T follicular helper cell (primary cell): Measurements from ENCODE around the gene ID4.

Experiments used
- DNase-seq: peaks from one replicate; pipeline ENCODE4 v3.0.0-alpha.2; 2020; ENCODE audit warnings: low read depth
- total RNA-seq, 2 experiments: gene quantifications; one replicate each; lab custom pipeline; 2026; lab: John Stamatoyannopoulos, UW

ID4 gene, protein sequence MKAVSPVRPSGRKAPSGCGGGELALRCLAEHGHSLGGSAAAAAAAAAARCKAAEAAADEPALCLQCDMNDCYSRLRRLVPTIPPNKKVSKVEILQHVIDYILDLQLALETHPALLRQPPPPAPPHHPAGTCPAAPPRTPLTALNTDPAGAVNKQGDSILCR
- 0.17 to 0.42 reads per million in 2 experiments for total RNA-seq

DNA sequence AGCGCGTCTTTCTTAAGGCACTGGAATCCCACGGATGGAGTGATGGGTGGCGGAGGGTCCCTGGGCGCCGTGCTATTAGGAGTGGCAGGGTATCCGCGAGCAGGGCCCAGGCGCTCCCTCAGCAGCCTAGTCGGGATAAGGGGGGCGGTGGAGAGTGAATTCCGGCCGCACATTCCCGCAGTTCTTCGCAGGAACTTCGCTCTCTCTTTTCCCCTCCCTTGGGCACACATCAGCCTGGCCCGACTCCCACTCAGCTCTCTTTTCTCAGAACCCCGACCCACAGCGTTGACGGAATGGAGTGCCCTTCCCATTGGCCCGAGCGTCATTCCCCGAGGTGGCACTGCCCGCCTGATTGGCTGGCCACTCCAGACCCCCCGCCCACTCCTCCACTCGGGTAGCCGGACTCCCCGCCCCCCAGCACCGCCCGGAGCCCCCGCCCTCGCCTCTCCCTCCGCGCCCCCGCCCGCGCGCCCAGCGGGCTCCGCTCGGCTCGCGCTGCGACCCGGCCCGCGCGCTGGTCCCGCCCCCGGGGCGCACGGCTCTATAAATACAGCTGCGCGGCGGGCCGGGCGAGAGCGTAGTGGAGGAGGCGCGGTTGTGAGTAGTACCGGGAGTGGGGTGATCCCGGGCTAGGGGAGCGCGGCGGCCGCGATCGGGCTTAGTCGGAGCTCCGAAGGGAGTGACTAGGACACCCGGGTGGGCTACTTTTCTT, at the start of gene ID4:
Gene ID4 (plus strand): TSS at position 572 of the 712 bp plus-strand sequence. CDS start 385 bp downstream, outside the sequence.
- no peak for DNase-seq

DNA sequence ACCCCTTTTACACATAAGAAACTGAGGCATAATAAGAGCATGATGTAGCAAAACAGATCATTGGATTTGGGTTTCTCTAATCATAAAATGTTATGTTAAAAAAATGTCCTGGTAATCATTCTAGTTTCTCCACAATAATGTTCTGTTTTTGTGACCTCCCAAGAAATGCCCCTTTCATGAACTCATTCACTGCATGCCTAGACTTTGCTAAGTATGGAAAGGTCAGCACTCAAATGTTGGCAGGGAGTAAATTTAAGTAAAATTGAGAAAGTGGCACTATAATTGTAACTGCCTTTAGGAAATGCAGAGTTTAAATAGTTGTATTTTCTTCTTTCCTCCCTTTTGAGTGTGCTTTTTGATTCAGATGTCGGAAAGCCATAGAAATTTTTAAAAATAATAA, 48.5 kb upstream of the ID4 start:
- DNase-seq, result no peak

DNA sequence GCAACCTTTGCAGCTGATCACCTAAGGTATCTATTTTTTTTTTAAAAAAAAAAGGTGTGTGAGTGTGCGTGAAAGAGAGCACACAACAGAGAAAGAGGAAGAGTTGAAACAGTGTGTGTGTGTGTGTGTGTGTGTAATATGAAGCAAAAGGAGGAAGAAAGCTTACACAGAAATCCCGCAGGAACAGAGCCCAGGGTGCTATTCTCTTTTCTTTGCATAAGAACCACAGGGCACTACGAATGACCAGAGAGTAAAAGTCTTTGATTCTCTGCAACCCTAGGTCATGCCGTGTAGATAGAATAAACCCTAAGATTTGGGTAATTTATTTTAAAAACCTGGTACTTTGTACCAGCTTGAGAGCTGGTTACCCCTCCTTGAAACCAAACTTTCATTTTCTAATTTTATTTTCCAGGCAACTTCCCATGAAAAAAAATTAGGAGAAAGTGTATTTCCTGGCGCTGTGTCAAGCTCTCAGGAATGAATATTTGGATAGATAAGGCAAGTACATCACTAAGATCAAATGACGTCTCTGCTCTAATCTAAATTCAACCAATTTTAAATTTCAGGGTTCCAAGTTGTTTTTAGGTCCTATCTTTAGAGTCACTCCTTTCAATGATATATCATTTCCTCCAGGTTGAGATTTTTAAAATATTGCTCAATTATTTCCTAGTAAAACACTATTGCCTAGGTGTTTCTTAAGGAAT, 47.9 kb upstream of the ID4 start:
- DNase-seq, result no peak

DNA sequence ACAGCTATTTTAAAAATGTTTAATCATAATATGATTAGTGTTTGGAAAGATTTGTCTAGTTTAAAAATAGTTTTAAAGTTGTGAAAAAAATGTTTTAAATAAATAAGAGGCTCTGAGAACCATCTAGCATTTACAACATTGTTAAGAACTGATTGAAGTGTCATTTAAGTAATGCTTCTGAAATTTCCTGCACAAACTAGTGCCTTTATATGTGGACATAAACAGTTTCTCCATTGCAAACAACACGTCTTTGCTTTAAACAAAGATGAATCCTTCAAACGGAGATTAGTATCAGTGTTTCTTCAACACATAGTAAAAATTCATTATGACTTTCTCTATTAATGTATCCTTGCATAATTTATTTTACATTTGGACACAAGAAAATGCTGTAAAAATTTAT, 45.9 kb upstream of the ID4 start:
- DNase-seq, result no peak

DNA sequence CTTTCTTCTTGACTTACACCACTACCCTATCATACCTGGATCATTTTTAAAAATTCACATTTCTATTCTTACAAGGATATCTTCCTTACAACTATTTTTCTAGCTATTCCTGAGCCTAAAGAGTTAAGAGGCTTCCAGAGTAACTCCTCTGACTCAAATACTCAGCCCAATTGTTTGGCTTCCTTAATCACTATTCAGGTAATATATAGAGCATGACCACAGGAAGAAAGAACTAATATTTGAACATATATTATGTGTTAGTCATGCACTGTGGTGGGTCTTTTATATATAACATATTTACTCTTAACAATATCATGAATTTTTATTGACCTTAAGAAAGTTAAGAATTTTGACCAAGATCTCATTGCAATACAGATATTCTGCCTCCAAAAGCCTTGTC, 42.0 kb upstream of the ID4 start:
- no peak for DNase-seq

DNA sequence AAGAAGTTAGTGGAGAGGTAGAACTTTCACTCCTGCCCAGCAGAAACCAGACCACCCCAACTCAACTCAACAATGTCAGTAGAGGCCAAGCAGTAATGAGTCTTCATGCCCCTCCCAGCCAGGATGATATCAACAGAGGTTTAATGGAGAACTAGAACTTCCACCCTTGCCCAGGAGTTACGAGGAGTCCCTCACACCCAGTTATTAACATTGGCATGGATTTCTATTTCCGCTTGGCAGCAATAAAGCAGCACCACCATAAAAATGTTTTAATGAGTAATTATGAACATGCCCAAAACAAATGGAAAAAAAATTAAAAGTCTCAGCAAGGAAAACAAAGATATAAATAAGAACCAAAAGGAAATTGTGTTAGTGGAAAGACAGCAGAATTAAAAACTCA, 40.7 kb upstream of the ID4 start:
- DNase-seq, result no peak

DNA sequence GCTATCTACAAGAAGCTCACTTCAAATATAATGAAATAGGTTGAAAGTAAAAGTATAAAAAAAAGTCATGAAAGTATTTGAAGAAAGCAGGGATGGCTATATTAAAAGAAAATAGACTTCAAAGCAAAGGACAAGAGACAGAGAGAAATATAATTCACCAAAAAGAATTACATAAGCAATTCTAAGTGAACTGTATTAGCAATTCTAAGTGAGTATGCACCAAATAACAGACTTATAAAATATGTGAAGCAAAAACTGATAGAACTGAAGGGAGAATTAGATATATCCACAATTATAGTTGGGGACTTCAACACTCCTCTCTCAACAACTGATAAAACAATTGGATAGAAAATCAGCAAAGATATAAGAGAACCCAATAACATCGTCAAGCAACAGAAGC, 38.8 kb upstream of the ID4 start:
- no peak for DNase-seq

DNA sequence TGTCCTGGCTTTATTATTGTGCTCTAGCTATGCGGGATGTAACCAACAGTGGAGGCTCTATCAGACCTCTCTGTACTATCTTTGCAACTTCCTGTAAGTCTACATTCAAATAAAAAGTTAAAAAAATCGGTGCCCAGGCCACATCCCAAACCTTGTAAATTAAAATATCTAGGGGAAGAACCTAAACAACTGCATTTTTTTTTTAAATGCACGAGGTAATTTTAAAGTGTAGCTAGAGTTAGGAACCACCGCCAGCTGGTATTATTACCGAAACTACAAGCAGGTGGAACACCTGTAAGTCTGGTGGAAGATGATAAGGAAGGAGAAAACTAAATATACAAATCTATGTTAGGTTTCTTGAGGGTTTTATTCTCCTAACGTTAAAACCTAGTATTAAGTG, 34.5 kb upstream of the ID4 start:
- DNase-seq, result no peak

DNA sequence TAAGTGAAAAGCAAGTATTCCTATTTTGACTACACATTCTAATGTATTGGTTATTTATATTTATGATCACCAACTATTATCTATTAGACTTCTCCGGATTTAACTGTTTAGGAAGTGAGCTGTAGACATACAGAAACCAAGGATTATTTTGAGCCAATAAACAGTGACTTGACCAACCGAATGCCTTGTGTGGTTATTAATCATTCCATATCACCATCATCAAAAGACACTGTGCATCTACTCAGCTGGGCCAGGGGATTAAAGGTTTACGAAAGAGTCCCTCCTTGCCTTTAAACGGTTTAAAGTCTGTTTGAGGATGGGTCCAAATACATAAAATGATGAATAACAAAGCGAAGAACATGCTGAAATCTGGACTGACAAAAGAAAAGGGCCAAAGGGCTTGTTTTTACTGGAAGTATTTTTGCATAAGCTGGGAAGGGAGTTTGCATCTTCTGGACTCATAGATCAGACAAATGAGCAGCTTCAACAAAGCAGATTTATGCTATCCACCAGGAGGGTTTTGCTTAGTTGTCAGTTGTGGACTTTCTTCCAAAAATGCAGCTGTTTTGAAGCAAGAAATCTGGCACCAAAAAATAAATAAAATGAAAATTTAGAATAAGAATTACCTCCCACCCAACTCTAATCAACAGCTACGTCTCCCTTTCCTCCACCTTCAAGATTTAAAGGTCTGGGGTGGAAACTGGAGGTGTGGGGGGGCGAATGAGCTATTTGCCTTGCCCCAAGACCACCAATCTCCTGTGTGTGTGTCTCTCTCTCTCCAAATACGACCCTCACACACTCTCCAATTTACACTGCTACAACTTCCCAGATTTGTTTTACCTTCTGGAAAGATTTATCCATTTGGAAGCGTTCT, 33.6 kb upstream of the ID4 start:
- no peak for DNase-seq

DNA sequence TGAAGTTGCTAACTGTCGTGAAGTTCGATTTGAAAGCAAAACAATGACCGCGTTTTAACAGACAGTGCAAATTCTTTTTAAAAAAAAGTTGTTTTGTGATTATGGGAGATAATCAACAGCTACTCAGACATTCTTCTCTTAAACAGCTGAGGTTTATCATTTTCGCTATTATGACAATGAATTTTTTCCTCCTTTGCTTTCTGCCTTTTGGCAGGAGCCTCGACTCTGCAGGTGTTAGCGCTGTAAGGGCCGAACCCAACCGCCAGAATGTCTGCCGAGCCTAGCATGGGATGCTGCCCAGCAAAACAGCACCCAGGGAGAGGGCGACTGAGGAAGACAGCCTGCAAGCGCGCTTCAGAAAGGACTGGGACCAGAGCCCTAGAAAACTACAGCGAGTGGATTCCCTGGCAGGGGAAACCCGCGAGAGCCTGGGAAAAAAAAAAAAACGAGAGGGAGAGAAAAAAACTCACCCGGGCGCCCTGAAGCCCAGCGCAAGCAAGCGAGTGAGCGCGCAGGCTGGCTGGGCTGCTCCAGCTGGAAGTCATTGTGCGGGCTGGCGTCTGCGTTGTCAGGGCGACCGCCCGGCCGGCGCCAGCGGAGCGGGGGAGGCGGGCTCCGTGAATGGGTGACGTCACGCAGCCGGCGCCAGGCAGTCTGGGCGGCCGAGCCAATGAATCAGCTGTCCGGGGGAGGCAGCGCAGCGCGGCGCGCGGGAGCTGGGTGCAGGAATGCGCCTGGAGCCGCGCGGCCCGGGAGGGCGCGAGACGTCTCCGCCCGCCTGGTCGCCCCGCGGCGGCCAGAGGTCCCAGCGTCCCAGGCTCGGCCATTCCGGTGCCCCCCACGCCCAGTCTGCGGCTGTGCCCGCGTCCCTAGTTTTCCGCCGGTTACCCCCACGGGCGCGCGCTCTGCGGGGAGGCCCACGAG, 32.7 kb upstream of the ID4 start:
- no peak for DNase-seq

DNA sequence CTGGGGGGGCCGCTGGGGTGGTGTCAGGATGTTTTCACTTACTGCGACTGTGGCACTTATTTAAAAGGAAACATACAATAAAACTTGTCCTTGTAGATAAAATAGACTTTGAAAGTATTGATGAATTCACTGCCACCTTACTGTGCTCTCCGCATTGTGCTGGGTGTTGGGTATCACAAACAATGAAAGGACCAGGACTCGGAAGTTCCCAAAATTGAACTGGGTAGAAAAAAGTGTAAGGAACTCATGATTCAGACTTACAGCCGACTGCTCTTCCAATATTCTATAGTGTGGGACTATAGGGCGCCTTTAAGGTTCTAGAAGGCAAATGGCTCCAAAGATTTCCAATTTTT, 32.1 kb upstream of the ID4 start:
- no peak for DNase-seq

DNA sequence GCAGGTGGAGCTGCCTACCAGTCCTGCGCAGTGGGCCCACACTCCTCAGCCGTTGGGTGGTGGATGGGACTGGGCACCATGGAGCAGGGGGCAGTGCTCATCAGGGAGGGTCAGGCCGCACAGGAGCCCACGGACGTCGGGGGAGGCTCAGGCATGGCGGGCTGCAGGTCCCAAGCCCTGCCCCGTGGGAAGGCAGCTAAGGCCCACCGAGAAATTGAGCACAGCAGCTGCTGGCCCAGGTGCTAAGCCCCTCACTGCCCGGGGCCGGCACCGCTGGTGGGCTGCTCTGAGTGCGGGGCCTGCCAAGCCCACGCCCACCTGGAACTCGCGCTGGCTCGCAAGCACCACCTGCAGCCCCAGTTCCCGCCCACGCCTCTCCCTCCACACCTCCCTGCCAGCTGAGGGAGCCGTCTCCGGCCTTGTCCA, 30.2 kb upstream of the ID4 start:
- no peak for DNase-seq

DNA sequence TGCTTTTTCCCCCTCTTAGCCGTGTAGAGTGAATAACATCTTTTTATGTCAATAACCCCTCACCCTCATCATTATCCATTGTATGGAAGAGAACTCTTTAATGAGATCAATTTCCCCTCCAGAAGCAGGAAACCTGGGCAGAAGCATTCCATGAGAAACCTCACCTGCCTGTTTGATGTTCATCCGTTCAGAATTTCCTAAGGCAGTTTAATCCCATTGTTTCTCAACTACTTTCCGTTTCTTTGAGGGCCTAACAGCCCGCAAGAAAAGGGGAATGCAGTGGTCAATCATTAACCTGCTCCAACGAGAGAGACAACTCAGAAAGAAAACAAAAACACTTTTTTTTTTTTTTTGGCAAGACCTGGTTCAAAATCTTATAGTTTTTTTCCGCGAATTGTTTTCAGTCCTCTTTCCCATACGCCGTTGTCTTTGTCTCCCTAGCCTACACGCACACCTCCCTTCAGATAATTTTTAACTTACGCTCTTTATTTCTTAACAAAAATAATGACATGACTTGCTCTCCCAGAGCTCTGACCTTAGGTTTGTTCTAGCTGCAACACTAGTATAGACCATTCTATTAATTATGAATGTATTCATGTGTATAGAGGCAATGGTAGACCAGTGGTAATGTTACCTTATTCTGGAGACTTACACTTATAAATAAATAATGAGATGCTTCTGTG, 25.6 kb upstream of the ID4 start:
- DNase-seq, result no peak

DNA sequence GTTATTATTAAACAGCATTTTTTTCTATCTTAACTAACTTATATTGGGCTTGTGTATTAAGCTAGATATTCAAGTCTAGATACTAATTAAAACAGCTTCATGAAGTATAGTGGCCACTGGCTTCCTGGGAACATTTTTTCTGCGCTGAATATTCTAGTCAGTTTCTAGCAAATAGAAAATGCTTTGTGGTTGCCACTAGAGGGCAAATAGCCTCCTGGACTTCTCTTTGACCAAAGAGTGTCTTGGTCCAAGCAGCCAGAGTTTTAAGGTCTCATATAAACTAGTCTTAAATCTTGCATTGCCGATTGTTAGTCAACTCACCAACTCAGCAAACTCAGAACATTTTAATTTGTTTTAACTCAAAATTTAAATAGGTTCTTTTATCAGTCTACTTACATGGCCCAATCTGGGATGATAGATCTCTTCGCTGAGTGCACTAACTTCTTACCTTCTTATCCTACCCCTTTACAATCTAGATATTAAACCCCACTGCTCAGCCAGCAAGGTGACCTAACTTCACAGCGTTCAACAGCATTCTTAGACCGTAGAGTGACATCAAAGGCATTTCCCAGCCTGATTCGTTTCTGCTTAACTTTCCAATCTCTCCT, 24.6 kb upstream of the ID4 start:
- no peak for DNase-seq

DNA sequence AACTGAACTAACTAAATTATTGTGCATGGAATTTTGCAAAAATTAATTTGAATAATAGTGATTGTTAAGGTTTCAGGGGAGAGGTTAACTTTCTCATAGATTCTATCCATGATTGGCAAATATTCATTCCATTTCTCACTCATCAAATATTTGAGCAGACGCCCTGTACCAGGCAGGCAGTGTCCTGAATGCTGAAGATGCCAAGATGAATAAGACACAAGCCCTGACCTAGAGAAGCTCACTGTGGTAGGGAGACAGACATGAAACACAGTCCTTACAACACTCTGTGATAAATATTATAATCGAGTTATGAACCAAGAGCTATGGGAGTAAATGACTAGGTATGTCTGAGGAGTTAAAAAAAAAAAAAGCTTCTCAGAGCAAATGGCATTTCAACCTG, 18.4 kb upstream of the ID4 start:
- no peak for DNase-seq

DNA sequence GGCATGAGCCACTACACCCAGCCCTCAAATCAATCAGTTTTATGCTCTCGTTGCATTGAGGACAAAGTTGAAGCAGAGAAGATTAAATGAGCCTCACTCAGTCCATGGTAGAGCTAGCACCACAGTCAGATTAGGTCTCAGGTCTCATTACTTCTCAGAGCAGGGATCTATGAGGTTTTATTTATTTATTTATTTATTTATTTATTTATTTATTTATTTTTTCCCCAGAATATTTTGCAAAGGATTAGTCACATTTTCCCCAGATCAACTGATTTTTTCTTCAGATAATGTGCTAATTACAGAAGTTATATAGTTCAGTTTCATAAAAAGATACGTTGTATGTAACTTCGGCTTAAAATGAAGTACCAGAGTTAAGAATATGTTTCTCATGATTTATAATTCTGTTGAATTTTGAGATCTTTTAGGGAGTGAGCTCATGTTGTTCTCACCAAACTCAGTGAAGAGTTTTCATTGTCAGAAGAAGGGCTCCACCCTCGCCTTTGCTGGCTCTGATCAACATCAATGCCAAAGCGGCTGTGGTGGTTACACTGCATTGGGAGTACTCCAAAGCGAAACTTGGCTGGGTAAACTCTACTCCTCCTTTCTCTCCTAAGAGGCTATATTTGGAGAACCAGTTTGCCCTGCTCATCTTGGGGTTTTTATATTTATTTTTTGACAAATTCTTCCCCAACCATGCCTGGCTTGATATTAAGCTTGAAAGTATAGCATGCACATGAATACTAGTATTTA, 12.9 kb upstream of the ID4 start:
- DNase-seq, result no peak

DNA sequence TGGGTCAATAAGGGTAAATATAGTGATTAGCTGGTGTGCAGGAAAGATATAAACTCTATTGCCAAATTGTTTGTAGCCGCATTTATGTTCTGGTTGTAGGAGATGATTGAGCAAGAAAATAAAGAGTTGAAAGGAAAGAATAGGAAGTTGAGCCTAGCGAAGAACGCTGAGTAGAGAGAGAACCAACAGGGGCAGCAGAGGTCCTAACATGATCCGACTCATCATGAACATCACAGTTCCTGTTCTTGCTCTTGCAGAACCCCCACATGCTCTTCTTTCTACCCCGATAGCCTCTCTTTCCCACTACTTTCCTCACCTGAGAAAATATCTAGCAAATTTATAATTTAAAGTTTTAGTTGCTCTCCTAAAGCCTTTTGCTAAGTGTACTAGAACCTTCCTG, 9.9 kb upstream of the ID4 start:
- no peak for DNase-seq

DNA sequence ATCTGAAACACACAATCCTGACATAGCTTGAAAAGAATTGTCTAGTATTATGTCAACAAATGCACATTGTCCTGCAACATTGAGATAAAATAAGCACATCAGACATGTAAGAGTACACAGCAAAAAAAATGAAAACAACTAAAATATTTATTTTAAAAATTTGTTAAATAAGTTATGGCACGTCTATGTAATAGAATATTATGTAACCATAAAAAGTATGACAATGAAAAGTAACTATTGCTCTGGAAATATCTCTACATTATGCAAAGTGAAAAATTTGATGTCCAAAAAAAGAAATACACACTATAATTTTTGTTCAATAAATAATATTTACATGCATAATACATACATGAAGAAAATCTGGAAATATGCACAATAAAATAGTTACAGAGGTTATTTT, 9.3 kb upstream of the ID4 start:
- no peak for DNase-seq

DNA sequence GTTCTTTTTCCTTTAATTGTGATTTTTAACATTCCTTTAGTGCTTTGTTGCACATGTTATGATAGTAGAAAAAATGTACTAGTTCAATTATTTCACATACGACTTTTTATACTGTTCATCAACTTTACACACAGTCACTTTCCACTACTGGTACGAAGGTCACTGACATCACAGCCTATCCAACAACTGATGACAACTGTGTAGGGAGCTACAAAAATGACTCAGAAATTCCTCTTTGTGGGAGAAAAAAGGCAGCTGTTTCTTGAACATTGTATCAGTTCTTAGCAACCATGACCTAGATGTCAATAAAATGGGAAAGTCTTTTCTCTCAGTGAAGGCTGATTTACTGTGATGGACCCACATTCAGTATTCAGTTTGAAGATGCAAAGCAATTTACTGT, 7.0 kb upstream of the ID4 start:
- no peak for DNase-seq

DNA sequence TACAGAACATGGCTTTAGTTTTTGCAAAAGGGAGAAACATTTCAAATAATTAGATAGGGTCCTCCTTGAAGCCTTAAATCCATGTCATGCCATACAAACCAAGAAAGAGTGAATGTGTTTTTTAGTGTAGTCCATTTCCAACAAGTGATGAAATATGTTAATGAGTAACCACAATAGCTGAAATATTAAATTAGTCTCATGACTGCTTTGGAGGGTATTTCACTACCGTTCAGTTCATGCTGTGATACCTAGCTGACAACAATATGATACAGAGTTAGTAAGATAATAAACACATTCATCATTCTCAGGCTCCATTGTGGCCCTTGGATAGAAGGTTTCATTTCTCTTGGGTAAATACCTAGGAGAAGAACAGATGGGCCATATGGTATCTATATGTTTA, 5.8 kb upstream of the ID4 start:
- DNase-seq, result no peak
